Naive thymus-derived CD4-positive, alpha-beta T cell (primary cell): ENCODE results near the gene EIF4G3. TPM values are rescaled to one million over a fixed set of nuclear protein-coding genes. Genes with fewer than 3 reads are reported as not detected.

Experiments
- ATAC-seq: fragments of 150-1000 bp; cut with Tn5 transposase; 2 replicates; pipeline ENCODE4 v1.10.0; 2021; ENCODE audit warnings: mild to moderate bottlenecking, moderate library complexity
- CTCF ChIA-PET: fragments of 350-600 bp; sonication (Branson Sonifier 250); formaldehyde crosslinking; loops from one replicate; lab custom pipeline; 2021; ENCODE audit warnings: antibody characterized with exemption; lab: Charles Lee
- POLR2A ChIA-PET: fragments of 350-600 bp; sonication (Branson Sonifier 250); formaldehyde crosslinking; loops from one replicate; lab custom pipeline; 2021; ENCODE audit warnings: antibody characterized with exemption, inconsistent platforms; lab: Charles Lee
- DNase-seq, 9 donors: peaks; one replicate each; pipeline versions ENCODE4 v3.0.0 to v3.0.0-alpha.2; 2020 to 2022; ENCODE audit warnings: mixed read lengths in 1 of 9
- H3K27ac ChIP-seq: one replicate; pipeline ENCODE4 v1.7.0; 2013; ENCODE audit warnings: mild to moderate bottlenecking, low read depth, low read length, moderate library complexity
- H3K27me3 ChIP-seq, 2 donors: one replicate each; pipeline ENCODE4 v1.7.0; 2013; ENCODE audit warnings: low read length in 2 of 2, mild to moderate bottlenecking in 2 of 2, moderate library complexity in 2 of 2; ENCODE audit not compliant: control insufficient read depth in 2 of 2, insufficient read depth in 2 of 2
- H3K36me3 ChIP-seq, 3 experiments: 1 replicate in 2 of 3; 2 replicates in 1 of 3; pipeline ENCODE4 v1.7.0; 2013; ENCODE audit warnings: low read length in 3 of 3, mild to moderate bottlenecking in 3 of 3, moderate library complexity in 1 of 3; ENCODE audit not compliant: insufficient read depth in 3 of 3, control insufficient read depth in 2 of 3
- H3K4me1 ChIP-seq, 2 donors: one replicate each; pipeline ENCODE4 v1.7.0; 2013; ENCODE audit warnings: low read length in 2 of 2, mild to moderate bottlenecking in 2 of 2, moderate library complexity in 1 of 2; ENCODE audit not compliant: control insufficient read depth in 2 of 2, insufficient read depth in 2 of 2
- H3K4me3 ChIP-seq: 2 replicates; pipeline ENCODE4 v1.7.0; 2013; ENCODE audit warnings: mild to moderate bottlenecking, low read length
- H3K9me3 ChIP-seq, 3 experiments: 1 replicate in 2 of 3; 2 replicates in 1 of 3; pipeline ENCODE4 v1.7.0; 2013; ENCODE audit warnings: low read length in 3 of 3; ENCODE audit not compliant: control insufficient read depth in 2 of 3
- H3K27ac Mint-ChIP-seq, 9 donors: one replicate each; pipeline ENCODE4 v1.8.0; 2020 to 2022; ENCODE audit warnings: mixed read lengths in 9 of 9, mild to moderate bottlenecking in 8 of 9, moderate library complexity in 5 of 9, inconsistent platforms in 2 of 9
- H3K27me3 Mint-ChIP-seq, 5 donors: one replicate each; pipeline ENCODE4 v1.8.0; 2021 to 2022; ENCODE audit warnings: mixed read lengths in 5 of 5, mild to moderate bottlenecking in 1 of 5
- H3K36me3 Mint-ChIP-seq, 5 donors: one replicate each; pipeline ENCODE4 v1.8.0; 2020 to 2022; ENCODE audit warnings: mixed read lengths in 5 of 5, mild to moderate bottlenecking in 3 of 5, inconsistent platforms in 1 of 5
- H3K4me1 Mint-ChIP-seq, 7 donors: one replicate each; pipeline ENCODE4 v1.8.0; 2020 to 2022; ENCODE audit warnings: mixed read lengths in 7 of 7, mild to moderate bottlenecking in 3 of 7, inconsistent platforms in 1 of 7
- H3K4me3 Mint-ChIP-seq, 10 donors: one replicate each; pipeline ENCODE4 v1.8.0; 2020 to 2022; ENCODE audit warnings: mild to moderate bottlenecking in 10 of 10, mixed read lengths in 10 of 10, moderate library complexity in 6 of 10, inconsistent platforms in 2 of 10
- H3K9me3 Mint-ChIP-seq, 11 donors: one replicate each; pipeline ENCODE4 v1.8.0; 2020 to 2022; ENCODE audit warnings: mixed read lengths in 11 of 11, mild to moderate bottlenecking in 4 of 11, inconsistent platforms in 1 of 11, moderate library complexity in 1 of 11
- intact Hi-C, 2 donors: fragments of 100-400 bp; cut with micrococcal nuclease; formaldehyde crosslinking; loops; one replicate each; pipeline ENCODE4 v1.15.1; 2023
- polyA plus RNA-seq, 2 donors: library from polyadenylated mRNA; unstranded; fragments of 300-500 nt; fragmentation: Illumina TruSeq; gene quantifications; one replicate each; pipeline ENCODE4 v1.2.3, GENCODE V29; 2021
- total RNA-seq, 6 experiments: library from RNA in 5 of 6; stranded (reverse) in 5 of 6; gene quantifications; 1 replicate in 5 of 6; 2 replicates in 1 of 6; pipeline ENCODE4 v1.2.3 and lab custom pipeline; 2021 to 2026

Gene EIF4G3
- total and polyA plus RNA-seq, 7 experiments from 2014 or later = 3.3 to 46.3 (median 16.4) TPM

DNA sequence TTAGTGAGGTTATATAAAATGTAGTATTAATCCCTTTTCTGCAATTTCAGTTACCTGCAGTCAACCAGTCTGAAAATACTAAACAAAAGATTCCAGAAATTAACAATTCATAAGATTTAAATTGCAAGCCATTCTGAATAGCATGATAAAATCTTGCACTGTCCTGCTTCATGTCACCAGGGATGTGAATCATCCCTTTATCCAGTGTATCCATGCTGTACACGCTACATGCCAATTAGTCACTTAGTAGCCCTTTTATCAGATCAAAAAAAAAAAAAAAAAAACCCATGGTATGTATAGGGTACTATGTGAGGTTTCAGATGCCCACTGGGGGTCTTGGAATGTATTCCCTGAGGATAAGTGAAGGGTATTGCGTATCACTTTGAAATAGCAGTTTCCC is 198.3 kb downstream of the EIF4G3 start:
- CTCF ChIA-PET = no interaction called here
- Histone ChIP-seq H3K27ac (no peak overlapping the region), H3K9me3 (no peaks in the 10 kb centered on the region), H3K27me3 (no peaks in the 10 kb centered on the region), H3K4me1 (no peaks in the 10 kb centered on the region), H3K4me3 (no peak overlapping the region), H3K36me3 (peaks cover 0 to 3% (median 0%) of the 10 kb centered on the region in 3 experiments)
- ATAC-seq = no peak
- intact Hi-C loops = no loop called here
- POLR2A ChIA-PET = no interaction called here
- H3K4me3 Mint-ChIP-seq = no peak overlapping the region
- peaks cover 0 to 26% (median 3%) of the 10 kb centered on the region in 5 donors for H3K36me3 Mint-ChIP-seq
- no peaks in the 10 kb centered on the region for H3K27me3 Mint-ChIP-seq
- no peak for DNase-seq
- no peaks in the 10 kb centered on the region for H3K9me3 Mint-ChIP-seq
- H3K4me1 Mint-ChIP-seq = peaks cover 0 to 3% (median 0%) of the 10 kb centered on the region in 7 donors
- no peak overlapping the region for H3K27ac Mint-ChIP-seq

- H3K27me3 Mint-ChIP-seq = no peaks in the 10 kb centered on the region
- Histone ChIP-seq H3K36me3 (peaks cover 0 to 6% (median 3%) of the 10 kb centered on the region in 3 experiments), H3K27me3 (no peaks in the 10 kb centered on the region), H3K4me1 (no peaks in the 10 kb centered on the region), H3K4me3 (no peak overlapping the region), H3K27ac (no peak overlapping the region), H3K9me3 (no peaks in the 10 kb centered on the region)
- H3K4me1 Mint-ChIP-seq = no peaks in the 10 kb centered on the region
- peaks cover 0 to 42% (median 18%) of the 10 kb centered on the region in 5 donors for H3K36me3 Mint-ChIP-seq
- ChIA-PET POLR2A (no interaction called here), CTCF (no interaction called here)
- H3K4me3 Mint-ChIP-seq = no peak overlapping the region
- no peak overlapping the region for H3K27ac Mint-ChIP-seq
- DNase-seq (no peak), ATAC-seq (no peak)
- intact Hi-C loops = no loop called here
- no peaks in the 10 kb centered on the region for H3K9me3 Mint-ChIP-seq
Measured at GRCh38 chr1:20975668-20976067, 201.0 kb downstream of the EIF4G3 start.

DNA sequence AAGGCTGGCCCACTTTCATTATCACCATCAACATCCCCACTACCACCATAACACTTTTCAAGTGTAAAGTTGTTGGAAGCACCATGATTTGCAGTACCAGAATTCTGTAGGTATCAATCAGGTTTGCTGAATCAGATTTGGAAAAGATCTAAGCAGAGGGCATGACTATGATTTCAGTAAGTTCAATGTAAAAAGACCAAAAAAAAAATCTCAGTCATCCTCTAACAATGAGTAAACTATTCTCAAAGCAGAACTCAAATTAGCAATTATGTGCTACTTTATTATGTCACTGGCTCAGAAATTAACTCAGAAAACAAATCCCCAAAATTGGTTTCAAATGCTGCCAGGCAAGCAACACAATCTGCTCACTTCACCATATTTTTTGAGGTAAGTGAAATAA is 201.7 kb downstream of the EIF4G3 start:
- Mint-ChIP-seq H3K27ac (no peak overlapping the region), H3K27me3 (no peaks in the 10 kb centered on the region), H3K4me1 (no peaks in the 10 kb centered on the region), H3K36me3 (peaks cover 0 to 42% (median 18%) of the 10 kb centered on the region in 5 donors), H3K4me3 (no peak overlapping the region), H3K9me3 (no peaks in the 10 kb centered on the region)
- DNase-seq = no peak
- POLR2A ChIA-PET = no interaction called here
- no peaks in the 10 kb centered on the region for H3K4me1 ChIP-seq
- CTCF ChIA-PET = no interaction called here
- intact Hi-C loops = no loop called here
- no peak for ATAC-seq
- H3K27ac ChIP-seq = no peak overlapping the region
- no peaks in the 10 kb centered on the region for H3K9me3 ChIP-seq
- peaks cover 0 to 6% (median 2%) of the 10 kb centered on the region in 3 experiments for H3K36me3 ChIP-seq
- no peak overlapping the region for H3K4me3 ChIP-seq
- no peaks in the 10 kb centered on the region for H3K27me3 ChIP-seq

DNA sequence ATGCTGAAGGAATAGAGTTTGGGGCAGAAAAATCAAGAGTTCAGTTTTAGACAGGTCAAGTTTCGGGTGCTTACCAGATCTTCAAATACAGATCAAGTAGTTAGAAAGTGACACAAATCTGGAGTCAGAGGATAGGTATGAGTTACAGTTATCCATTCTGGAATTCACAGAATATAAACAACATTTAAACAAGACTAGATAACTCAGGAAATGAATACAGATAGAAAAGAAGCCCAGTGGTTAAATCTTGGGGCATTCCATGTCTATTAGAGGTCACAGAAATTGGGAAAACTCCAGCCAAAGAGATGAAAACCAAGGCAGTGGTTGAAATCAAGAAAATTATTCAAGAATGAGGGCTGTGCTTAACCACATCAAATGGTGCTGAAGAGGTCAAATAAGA is 202.6 kb downstream of the EIF4G3 start:
- no peaks in the 10 kb centered on the region for H3K4me1 ChIP-seq
- no peaks in the 10 kb centered on the region for H3K9me3 ChIP-seq
- intact Hi-C loops = no loop called here
- Mint-ChIP-seq H3K36me3 (peaks cover 0 to 42% (median 18%) of the 10 kb centered on the region in 5 donors), H3K27ac (peak overlapping the region in 1 of 9 donors; percentile 33), H3K9me3 (no peaks in the 10 kb centered on the region), H3K27me3 (no peaks in the 10 kb centered on the region), H3K4me3 (no peak overlapping the region), H3K4me1 (no peaks in the 10 kb centered on the region)
- ATAC-seq (no peak), DNase-seq (no peak)
- H3K4me3 ChIP-seq = no peak overlapping the region
- H3K27me3 ChIP-seq = no peaks in the 10 kb centered on the region
- ChIA-PET CTCF (interaction anchor here (0.7 kb wide), 1 partner anchor 25 kb away, joined by 3 read pairs; no protein-coding TSS in a partner anchor), POLR2A (no interaction called here)
- peaks cover 0 to 11% (median 0%) of the 10 kb centered on the region in 3 experiments for H3K36me3 ChIP-seq
- no peak overlapping the region for H3K27ac ChIP-seq

DNA sequence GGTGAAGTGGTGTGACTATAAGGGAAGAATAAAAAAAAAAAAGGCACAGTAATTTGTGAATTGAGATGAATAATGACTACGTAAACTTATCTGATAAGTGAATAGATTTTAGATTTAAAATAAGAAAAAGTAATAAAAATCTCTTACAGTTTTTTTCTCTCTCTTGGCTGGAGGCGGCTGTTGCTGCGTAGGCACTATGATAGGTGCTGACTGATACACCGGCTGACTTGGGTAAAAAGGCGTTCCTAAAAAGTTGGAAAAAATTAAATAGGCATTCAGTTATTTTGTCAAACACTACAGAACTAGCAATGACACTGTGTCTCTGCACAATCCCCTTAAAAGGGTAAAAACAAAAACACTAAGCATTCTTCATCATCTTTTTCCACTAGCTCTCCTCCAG is 203.8 kb downstream of the EIF4G3 start:
- no peak overlapping the region for H3K27ac Mint-ChIP-seq
- intact Hi-C loops = no loop called here
- peaks cover 0 to 45% (median 18%) of the 10 kb centered on the region in 5 donors for H3K36me3 Mint-ChIP-seq

DNA sequence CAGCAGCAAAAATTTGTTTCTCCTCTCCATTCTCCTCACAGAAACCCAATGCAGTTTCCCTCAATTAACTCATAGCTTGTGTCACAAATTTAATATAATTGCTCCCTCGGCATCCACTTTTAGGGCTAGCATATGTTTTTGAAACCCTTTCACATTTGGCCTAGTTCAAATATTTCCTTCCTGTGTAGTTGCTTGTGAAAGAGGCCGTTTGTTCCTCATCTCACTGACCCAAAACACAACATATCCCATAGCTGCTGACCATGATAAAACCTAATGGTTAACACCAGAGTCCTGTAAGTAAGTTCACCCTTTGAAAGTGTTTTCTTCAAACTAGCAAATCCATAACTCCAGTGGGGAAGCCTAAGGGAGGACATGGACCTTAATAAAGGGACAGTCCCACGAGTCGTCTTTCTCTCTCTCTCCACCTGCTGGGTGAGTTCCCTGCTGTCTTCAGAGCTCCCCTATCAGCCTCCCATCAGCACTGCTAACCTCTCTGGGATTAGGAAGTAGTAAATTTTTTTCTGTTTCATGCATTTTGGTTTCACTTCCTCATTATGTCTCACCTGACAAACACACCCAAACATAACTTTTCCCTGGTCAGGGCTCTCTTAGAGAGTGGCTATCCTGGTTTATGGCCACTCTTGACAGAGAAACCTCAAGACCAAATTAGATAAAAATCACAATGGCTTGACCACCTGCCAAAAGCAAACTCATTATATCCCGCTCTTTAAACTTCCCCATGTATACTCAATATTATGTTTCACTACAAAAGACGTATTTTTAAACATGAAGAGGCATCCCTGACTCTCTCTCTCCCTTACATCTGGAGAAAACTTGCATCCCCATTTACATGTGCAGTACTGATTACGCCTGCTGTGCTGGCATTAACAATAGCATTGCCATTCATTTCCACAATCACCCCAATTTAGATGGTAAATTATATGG is 211.9 kb downstream of the EIF4G3 start:
- H3K27me3 ChIP-seq = no peaks in the 10 kb centered on the region
- intact Hi-C loops = no loop called here
- H3K4me1 Mint-ChIP-seq = peaks cover 0 to 16% (median 2%) of the 10 kb centered on the region in 7 donors
- no peaks in the 10 kb centered on the region for H3K27me3 Mint-ChIP-seq
- no peak overlapping the region for H3K4me3 Mint-ChIP-seq
- H3K4me1 ChIP-seq = no peaks in the 10 kb centered on the region
- H3K4me3 ChIP-seq = no peak overlapping the region
- no peak for DNase-seq
- ChIA-PET POLR2A (no interaction called here), CTCF (interaction anchor here (1.2 kb wide), 1 partner anchor 17 kb away, joined by 4 read pairs; no protein-coding TSS in a partner anchor)
- H3K27ac ChIP-seq = no peak overlapping the region
- ATAC-seq = peak; percentile 44
- H3K36me3 ChIP-seq = peaks cover 0 to 5% (median 0%) of the 10 kb centered on the region in 3 experiments
- H3K36me3 Mint-ChIP-seq = peaks cover 0 to 18% (median 5%) of the 10 kb centered on the region in 5 donors
- no peaks in the 10 kb centered on the region for H3K9me3 Mint-ChIP-seq
- no peaks in the 10 kb centered on the region for H3K9me3 ChIP-seq
- H3K27ac Mint-ChIP-seq = peak overlapping the region in 3 of 9 donors; percentile 9 to 32 (median 16)

More for the DNA sequence above, 203.8 kb downstream of the EIF4G3 start:
- Histone ChIP-seq H3K4me3 (no peak overlapping the region), H3K4me1 (no peaks in the 10 kb centered on the region), H3K27ac (no peak overlapping the region), H3K27me3 (no peaks in the 10 kb centered on the region), H3K36me3 (peaks cover 0 to 11% (median 0%) of the 10 kb centered on the region in 3 experiments), H3K9me3 (no peaks in the 10 kb centered on the region)
- ATAC-seq = no peak
- DNase-seq = no peak
- Mint-ChIP-seq H3K27me3 (no peaks in the 10 kb centered on the region), H3K4me3 (no peak overlapping the region), H3K9me3 (no peaks in the 10 kb centered on the region), H3K4me1 (no peaks in the 10 kb centered on the region)
- ChIA-PET POLR2A (no interaction called here), CTCF (no interaction called here)
